Thymus (tissue), 11 donors: ENCODE results near the gene TGFB1I1. TPM values are rescaled to one million over a fixed set of nuclear protein-coding genes. Genes with fewer than 3 reads are reported as not detected.

Experiments used
- DNase-seq, 9 donors: peaks; one replicate each; pipeline ENCODE4 v3.0.0-alpha.2; 2013; ENCODE audit warnings: low spot score in 9 of 9, low read depth in 6 of 9, missing footprints in 1 of 9
- H3K27ac ChIP-seq, 2 donors: one replicate each; pipeline ENCODE4 v1.5.1; 2013; ENCODE audit warnings: control low read depth in 1 of 2, low read depth in 1 of 2, low read length in 1 of 2, mild to moderate bottlenecking in 1 of 2, moderate library complexity in 1 of 2
- H3K27me3 ChIP-seq, 2 donors: one replicate each; pipeline ENCODE4 v1.5.1; 2013; ENCODE audit warnings: low read length in 1 of 2; ENCODE audit not compliant: control insufficient read depth in 2 of 2, insufficient read depth in 1 of 2
- H3K36me3 ChIP-seq, 2 donors: one replicate each; pipeline ENCODE4 v1.5.1; 2013; ENCODE audit warnings: low read length in 1 of 2, mild to moderate bottlenecking in 1 of 2, moderate library complexity in 1 of 2; ENCODE audit not compliant: control insufficient read depth in 2 of 2, insufficient read depth in 2 of 2
- H3K4me1 ChIP-seq, 2 donors: one replicate each; pipeline ENCODE4 v1.5.1; 2013; ENCODE audit warnings: low read length in 2 of 2; ENCODE audit not compliant: control insufficient read depth in 2 of 2, insufficient read depth in 2 of 2
- H3K4me3 ChIP-seq, 2 donors: one replicate each; pipeline ENCODE4 v1.5.1; 2013; ENCODE audit warnings: low read length in 2 of 2, control low read depth in 1 of 2, mild to moderate bottlenecking in 1 of 2
- H3K9me3 ChIP-seq, 2 donors: one replicate each; pipeline ENCODE4 v1.5.1; 2013; ENCODE audit warnings: low read length in 1 of 2, mild to moderate bottlenecking in 1 of 2; ENCODE audit not compliant: control insufficient read depth in 2 of 2, insufficient read depth in 1 of 2
- WGBS: extraction: QIAGEN DNeasy Blood & Tissue Kit; methylation state at CpG from one replicate; pipeline ENCODE4 v1.1.7; 2013; 5-methylcytosine and 5-hydroxymethylcytosine counted together
- polyA plus RNA-seq: library from polyadenylated mRNA; stranded (reverse); fragments of 200-250 nt; gene quantifications from one replicate; pipeline ENCODE4 v1.2.3, GENCODE V29; 2013
- total RNA-seq: library from RNA; stranded (reverse); fragments of 120-200 nt; gene quantifications from one replicate; pipeline ENCODE4 v1.2.4, GENCODE V29; 2013
- donor health status: healthy.

TGFB1I1 gene
- total and polyA plus RNA-seq, 2 donors = 1.5 to 9.2 TPM

DNA sequence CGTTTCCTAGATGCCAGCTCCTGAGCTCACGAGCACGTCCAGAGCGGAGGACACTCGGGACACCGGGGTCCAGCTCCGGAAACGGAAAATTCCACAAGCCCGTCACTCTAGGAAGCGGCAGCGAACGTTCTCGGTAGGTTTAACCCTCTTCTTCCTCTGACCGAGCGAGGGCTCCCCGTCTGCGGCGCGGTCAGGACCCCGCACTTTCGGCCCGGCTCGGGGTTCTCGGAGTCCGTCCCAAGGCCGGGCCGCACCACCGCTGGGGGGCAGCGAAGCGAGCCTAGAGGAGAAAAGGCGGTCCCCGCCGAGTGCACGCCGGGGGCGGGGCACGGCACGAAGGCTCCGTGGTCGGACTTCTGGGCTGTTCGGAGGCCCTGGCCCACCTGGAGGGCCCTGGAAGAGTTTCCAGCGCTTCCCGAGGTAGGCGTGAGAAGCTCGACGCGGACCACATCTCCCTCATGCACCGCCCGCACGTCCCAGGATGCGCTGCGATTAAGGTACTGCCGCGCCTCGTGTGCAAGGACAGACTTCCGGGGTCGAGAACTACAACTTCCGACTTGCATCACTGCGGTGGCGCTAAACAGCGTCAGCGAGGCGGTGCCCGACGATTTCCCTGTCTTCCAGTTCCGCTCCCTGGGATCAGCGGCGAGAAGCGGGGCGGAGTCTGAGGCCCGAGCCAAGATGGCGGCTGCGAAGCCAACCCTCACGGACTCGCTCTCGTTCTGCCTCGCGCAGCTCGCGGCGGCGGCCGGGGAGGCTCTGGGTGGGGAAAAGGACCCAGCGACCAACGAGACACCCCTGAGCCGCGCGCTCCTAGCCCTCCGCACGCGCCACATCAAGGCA, 12.9 kb upstream of the TGFB1I1 start, which contains the start of gene ARMC5:
Gene ARMC5 (plus strand): TSS at position 658 of the 843 bp plus-strand sequence. CDS start 24 bp downstream, at position 682.
- peak; percentile 92 to 99 (median 96) for DNase-seq
- H3K4me1 ChIP-seq = peaks cover 24 to 36% of the 10 kb centered on the region in 2 donors
- H3K9me3 ChIP-seq = no peaks in the 10 kb centered on the region
- H3K4me3 ChIP-seq = peak within 1 kb of the TSS; percentile 79
- H3K36me3 ChIP-seq = peaks cover 14 to 17% of the 10 kb centered on the region in 2 donors
- WGBS = under 1% methylated on average over 91 of the region's 91 CpGs
- peak within 1 kb of the TSS; percentile 100 for H3K27ac ChIP-seq
- no peaks in the 10 kb centered on the region for H3K27me3 ChIP-seq

DNA sequence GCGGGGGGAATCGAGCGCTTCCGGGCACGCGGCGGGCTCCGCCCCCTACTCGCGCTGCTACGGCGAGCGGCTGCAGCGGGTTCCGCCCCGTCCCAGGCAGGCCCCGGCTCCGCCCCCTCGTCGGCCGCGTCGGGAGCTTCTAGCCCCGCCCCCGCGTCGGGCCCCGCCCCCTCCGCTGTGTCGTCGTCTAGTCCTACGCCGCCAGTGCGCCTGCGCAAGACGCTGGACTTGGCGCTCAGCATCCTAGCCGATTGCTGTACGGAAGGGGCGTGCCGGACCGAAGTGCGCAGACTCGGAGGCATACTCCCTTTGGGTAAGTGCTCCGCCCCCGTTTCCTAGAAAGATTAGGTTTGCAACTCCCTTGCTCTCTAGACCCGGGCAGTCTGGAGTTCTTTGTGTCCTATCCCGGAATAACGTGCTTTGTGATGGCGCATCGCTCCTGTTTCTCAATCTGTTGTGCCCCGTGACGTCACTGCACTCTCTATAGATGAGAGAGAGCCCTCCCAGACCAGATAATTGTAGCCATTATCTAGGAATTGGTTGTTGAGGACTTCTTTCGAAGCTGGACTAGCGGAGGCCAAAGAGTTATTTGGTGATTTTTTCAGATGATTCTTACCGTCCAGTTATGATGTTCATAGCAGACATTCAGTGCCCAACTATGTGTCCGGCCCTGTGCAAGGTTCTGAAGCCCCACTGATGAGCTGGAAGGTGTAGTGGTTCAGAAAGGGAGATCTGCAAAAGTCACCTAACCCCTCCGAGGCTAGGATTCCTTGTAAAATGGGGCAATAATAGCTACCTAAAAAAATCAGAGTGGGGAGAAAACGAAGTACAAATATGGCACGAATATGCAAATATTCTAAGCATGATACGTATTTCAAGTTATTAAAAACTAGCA, 12.0 kb upstream of the TGFB1I1 start:
- H3K27me3 ChIP-seq = no peaks in the 10 kb centered on the region
- WGBS = 6% methylated on average over 61 of the region's 61 CpGs
- H3K4me3 ChIP-seq = peak overlapping the region; percentile 79
- DNase-seq = peak; percentile 98 to 99 (median 98)
- peak overlapping the region; percentile 100 for H3K27ac ChIP-seq
- H3K36me3 ChIP-seq = peaks cover 17 to 25% of the 10 kb centered on the region in 2 donors
- no peaks in the 10 kb centered on the region for H3K9me3 ChIP-seq
- H3K4me1 ChIP-seq = peaks cover 24 to 36% of the 10 kb centered on the region in 2 donors

DNA sequence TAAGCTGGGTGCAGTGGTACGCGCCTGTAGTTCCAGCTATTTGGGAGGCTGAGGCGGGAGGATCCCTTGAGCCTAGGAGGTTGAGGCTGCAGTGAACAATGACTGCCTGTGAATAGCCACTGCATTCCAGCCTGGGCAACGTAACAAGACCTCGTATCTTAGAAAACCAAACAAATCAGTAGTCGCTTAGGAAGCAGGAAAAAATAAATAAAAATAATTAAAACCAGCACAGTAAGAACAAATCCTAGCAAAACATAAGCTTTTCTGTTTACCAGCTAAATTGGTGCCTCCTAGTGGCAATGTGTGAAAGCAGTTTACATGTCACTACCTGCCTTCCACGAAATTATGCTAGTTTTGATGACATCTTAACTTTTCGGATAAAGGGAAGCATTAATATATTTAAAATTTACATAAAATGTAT, 11.4 kb upstream of the TGFB1I1 start:
- peak in 2 of 9 donors; percentile 42 to 69 for DNase-seq
- H3K27ac ChIP-seq = peak overlapping the region in 1 of 2 donors; percentile 67
- H3K4me1 ChIP-seq = peaks cover 24 to 36% of the 10 kb centered on the region in 2 donors
- H3K27me3 ChIP-seq = no peaks in the 10 kb centered on the region
- H3K4me3 ChIP-seq = peak overlapping the region; percentile 37 to 79
- H3K9me3 ChIP-seq = no peaks in the 10 kb centered on the region
- WGBS = 64% methylated on average over 8 of the region's 8 CpGs
- H3K36me3 ChIP-seq = peaks cover 21 to 29% of the 10 kb centered on the region in 2 donors

DNA sequence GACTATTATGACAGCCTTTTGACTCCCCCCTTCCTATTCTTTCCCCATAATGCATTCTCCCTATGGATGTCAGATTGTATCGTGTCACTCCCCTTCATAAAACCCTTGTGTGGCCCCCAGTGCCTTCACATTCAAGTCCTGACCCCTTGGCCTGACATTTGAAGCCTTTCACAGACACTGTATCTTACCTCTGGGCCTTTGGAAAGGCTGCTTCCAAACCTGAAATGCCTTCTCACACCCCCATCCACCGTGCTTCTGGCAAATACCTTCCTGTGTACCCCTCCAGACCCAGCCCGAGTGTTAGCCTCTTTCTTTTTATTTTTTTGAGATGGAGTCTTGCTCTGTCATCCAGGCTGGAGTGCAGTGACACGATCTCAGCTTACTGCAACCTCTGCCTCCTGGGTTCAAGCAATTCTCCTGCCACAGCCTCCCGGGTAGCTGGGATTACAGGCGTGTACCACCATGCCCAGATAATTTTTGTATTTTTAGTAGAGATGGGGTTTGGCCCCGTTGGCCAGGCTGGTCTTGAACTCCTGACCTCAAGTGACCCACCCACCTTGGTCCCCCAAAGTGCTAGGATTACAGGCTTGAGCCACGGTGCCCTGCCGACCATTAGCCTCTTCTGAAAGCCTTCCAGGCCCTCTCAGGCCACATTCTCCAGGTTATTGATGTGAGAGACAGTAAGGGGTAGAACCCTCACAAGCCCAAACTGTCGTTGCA, 10.6 kb upstream of the TGFB1I1 start:
- Histone ChIP-seq H3K9me3 (no peaks in the 10 kb centered on the region), H3K36me3 (peaks cover 28 to 35% of the 10 kb centered on the region in 2 donors), H3K27ac (no peak overlapping the region), H3K4me3 (no peak overlapping the region), H3K27me3 (no peaks in the 10 kb centered on the region), H3K4me1 (peaks cover 20 to 31% of the 10 kb centered on the region in 2 donors)
- WGBS = 96% methylated on average over 10 of the region's 10 CpGs
- DNase-seq = no peak

DNA sequence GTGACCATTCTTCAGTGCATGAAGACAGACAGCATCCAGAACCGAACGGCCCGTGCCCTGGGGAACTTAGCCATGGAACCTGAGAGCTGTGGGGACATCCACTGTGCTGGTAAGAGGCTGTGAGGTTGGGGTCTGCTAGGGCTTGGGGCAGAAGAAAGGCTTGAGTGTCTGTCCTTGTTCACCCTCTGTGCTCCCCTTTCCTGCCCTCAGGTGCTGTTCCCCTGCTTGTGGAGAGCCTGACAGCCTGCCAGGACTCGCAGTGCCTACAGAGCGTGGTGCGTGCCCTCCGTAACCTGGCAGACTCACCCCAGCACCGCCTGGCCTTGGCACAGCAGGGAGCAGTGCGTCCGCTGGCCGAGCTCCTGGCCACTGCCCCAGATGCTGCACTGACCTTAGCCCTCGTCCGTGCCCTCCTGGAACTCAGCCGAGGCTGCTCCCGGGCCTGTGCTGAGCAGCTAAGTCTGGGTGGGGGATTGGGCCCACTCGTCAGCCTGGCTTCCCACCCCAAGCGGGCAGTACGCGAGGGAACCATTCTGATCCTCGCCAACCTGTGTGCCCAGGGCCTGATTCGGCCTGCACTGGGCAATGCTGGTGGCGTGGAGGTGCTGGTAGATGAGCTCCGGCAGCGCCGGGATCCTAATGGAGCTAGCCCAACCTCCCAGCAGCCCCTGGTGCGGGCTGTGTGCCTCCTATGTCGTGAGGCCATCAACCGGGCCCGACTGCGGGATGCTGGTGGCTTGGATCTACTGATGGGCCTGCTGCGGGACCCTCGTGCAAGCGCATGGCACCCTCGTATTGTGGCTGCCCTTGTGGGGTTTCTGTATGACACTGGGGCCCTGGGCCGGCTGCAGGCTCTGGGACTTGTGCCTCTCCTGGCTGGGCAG, 9.8 kb upstream of the TGFB1I1 start:
- 98% methylated on average over 35 of the region's 35 CpGs for WGBS
- peaks cover 19 to 32% of the 10 kb centered on the region in 2 donors for H3K4me1 ChIP-seq
- DNase-seq = no peak
- no peak overlapping the region for H3K27ac ChIP-seq
- no peaks in the 10 kb centered on the region for H3K27me3 ChIP-seq
- no peak overlapping the region for H3K4me3 ChIP-seq
- peaks cover 28 to 42% of the 10 kb centered on the region in 2 donors for H3K36me3 ChIP-seq
- no peaks in the 10 kb centered on the region for H3K9me3 ChIP-seq

DNA sequence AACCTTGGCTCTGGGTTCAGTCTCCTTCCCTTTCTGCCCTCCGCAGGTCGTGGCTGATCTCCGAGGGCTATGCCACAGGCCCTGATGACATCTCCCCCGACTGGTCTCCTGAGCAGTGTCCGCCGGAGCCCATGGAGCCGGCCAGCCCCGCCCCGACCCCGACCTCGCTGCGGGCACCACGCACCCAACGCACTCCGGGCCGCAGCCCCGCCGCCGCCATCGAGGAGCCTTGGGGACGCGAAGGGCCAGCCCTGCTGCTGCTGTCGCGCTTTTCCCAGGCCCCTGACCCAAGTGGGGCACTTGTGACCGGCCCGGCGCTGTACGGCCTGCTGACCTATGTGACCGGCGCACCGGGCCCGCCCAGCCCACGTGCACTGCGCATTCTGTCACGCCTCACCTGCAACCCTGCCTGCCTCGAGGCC, 7.6 kb upstream of the TGFB1I1 start:
- DNase-seq = no peak
- WGBS = 98% methylated on average over 36 of the region's 36 CpGs
- H3K9me3 ChIP-seq = no peaks in the 10 kb centered on the region
- H3K27ac ChIP-seq = no peak overlapping the region
- H3K36me3 ChIP-seq = peaks cover 28 to 45% of the 10 kb centered on the region in 2 donors
- H3K4me3 ChIP-seq = no peak overlapping the region
- H3K4me1 ChIP-seq = peaks cover 10 to 25% of the 10 kb centered on the region in 2 donors
- no peaks in the 10 kb centered on the region for H3K27me3 ChIP-seq

DNA sequence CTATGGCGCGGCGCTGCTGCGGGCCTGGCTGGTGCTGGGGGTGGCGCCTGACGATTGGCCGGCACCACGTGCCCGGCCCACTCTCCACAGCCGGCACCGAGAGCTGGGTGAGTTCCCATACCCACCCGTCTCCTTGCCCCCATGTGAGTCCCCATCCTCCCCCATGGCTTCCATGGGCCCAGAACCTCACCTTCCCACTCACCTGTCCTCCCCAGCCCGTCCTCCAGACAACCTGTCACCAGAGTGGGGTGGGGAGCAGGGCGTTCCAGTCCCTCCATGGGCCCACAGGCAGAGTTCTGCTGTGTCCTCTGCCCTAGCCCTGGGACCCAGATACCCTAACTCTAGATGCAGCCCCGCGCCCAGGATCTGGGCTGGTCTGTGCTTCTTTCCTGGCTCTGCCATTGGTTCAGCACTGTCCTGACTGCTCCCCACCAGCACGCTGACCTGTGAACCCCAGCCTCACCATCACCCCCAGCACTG, 7.1 kb upstream of the TGFB1I1 start:
- H3K27me3 ChIP-seq = no peaks in the 10 kb centered on the region
- H3K9me3 ChIP-seq = no peaks in the 10 kb centered on the region
- peaks cover 28 to 45% of the 10 kb centered on the region in 2 donors for H3K36me3 ChIP-seq
- H3K4me1 ChIP-seq = peaks cover 10 to 25% of the 10 kb centered on the region in 2 donors
- DNase-seq = no peak
- H3K4me3 ChIP-seq = no peak overlapping the region
- 98% methylated on average over 17 of the region's 17 CpGs for WGBS
- H3K27ac ChIP-seq = no peak overlapping the region
